Measurements from ENCODE around the gene ABTB2. TPM values are rescaled to one million over a fixed set of nuclear protein-coding genes. Genes with fewer than 3 reads are reported as not detected.

Gene ABTB2
- total and polyA plus RNA-seq, 2 experiments from 2014 or later: 2.6 to 12.1 TPM

DNA sequence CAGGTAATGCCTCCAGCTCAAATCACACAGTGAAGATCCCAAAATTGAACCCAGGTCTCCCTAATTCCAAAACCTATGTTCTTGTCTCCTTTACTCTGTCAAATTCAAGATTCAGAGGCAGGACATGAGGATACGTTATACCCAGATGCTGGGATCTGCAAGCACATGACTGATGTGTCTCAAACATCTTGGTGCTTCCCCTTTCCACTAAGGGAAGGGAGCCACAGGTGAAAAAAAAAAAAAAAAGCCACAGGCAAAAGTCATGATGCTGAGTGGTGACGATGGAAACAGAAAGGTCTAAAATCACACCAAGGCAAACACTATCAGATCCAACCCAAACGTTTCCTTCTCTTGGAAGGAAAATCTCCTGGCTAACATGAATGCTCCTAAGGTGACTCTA, 24.0 kb downstream of the ABTB2 start:
- Histone ChIP-seq H3K4me1 (ENCODE audit: insufficient read depth) (peaks cover 10% of the 10 kb centered on the region), H3K27ac (ENCODE audit: low read depth) (no peak overlapping the region), H3K4me3 (no peak overlapping the region), H3K9me2 (ENCODE audit: insufficient read depth) (no peaks in the 10 kb centered on the region; the same call in 1 of the 2 replicates), H3K4me2 (no peak overlapping the region), H3F3A (replicated peaks; ENCODE audit: low read depth) (no peaks in the 10 kb centered on the region), H3K27me3 (ENCODE audit: insufficient read depth) (no peaks in the 10 kb centered on the region), H4K20me1 (replicated peaks; ENCODE audit: insufficient read depth) (no peaks in the 10 kb centered on the region; the same call in 1 of the 2 replicates), H2AFZ (no peak overlapping the region), H3K79me2 (replicated peaks; ENCODE audit: insufficient read depth) (peaks cover 11% of the 10 kb centered on the region), H3K36me3 (ENCODE audit: insufficient read depth) (no peaks in the 10 kb centered on the region; the same call in 1 of the 2 replicates)
- H3K36me3 Mint-ChIP-seq (ENCODE audit: low read depth): no peaks in the 10 kb centered on the region
- no peak for TF ChIP-seq NANOG (IDR thresholded peaks at IDR 0.05; ENCODE audit: borderline replicate concordance)
- TF ChIP-seq ZNF331 (CRISPR knock-in tag; IDR thresholded peaks at IDR 0.05; ENCODE audit: low read depth): no peak
- TF ChIP-seq CREB1 (CRISPR knock-in tag; IDR thresholded peaks at IDR 0.05; ENCODE audit: low read depth): no peak
- no peak for TF ChIP-seq ZNF114 (CRISPR knock-in tag; IDR thresholded peaks at IDR 0.05)
- no peak for TF ChIP-seq STAT1 (IDR thresholded peaks at IDR 0.05; ENCODE audit: unreplicated experiment)
- TF ChIP-seq POLR2AphosphoS5 (IDR thresholded peaks at IDR 0.05; ENCODE audit: low read depth): no peak
- no peaks in the 10 kb centered on the region for H3K9me3 Mint-ChIP-seq
- no peak overlapping the region for H3K27ac Mint-ChIP-seq
- ATAC-seq: no peak
- H3K27me3 Mint-ChIP-seq (ENCODE audit: insufficient read depth, low read depth, poor library complexity): peaks cover 4% of the 10 kb centered on the region
- H3K4me1 Mint-ChIP-seq: peaks cover 20% of the 10 kb centered on the region
- no peak overlapping the region for H3K4me3 Mint-ChIP-seq
- DNase-seq (ENCODE audit: low spot score): no peak

DNA sequence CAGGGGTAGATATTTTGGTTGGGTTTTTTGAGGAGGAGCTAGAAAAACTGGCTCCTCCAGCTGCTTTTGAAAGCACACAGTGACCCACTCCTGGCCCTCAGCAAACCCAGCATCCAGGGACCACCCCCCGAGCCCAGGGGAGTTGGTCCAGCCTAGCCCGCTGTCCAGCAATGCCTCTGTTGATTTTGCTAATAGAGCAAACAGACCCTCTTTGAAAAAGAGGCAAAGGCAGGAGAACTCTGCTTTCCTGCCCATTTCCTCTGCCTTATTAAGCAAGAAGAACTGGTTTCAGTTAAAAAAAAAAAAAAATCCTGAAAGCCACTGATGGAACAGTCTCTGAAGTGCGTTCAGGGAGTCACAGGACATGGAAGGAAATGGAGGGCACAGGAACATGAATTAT, 25.3 kb downstream of the ABTB2 start:
- H3K4me2 ChIP-seq: no peak overlapping the region
- H3K27me3 Mint-ChIP-seq (ENCODE audit: insufficient read depth, low read depth, poor library complexity): peaks cover 4% of the 10 kb centered on the region
- no peaks in the 10 kb centered on the region for H3K36me3 ChIP-seq (ENCODE audit: insufficient read depth)
- H3K27me3 ChIP-seq (ENCODE audit: insufficient read depth): no peaks in the 10 kb centered on the region
- H3K9me2 ChIP-seq (ENCODE audit: insufficient read depth): no peaks in the 10 kb centered on the region; the same call in 1 of the 2 replicates
- no peak overlapping the region for H2AFZ ChIP-seq
- H3K36me3 Mint-ChIP-seq (ENCODE audit: low read depth): no peaks in the 10 kb centered on the region
- no peak overlapping the region for H3K4me3 ChIP-seq
- H3K4me1 Mint-ChIP-seq: peaks cover 24% of the 10 kb centered on the region
- no peak overlapping the region for H3K4me3 Mint-ChIP-seq
- no peaks in the 10 kb centered on the region for H3F3A ChIP-seq (replicated peaks; ENCODE audit: low read depth)
- H3K9me3 Mint-ChIP-seq: no peaks in the 10 kb centered on the region
- no peaks in the 10 kb centered on the region; the same call in 1 of the 2 replicates for H4K20me1 ChIP-seq (replicated peaks; ENCODE audit: insufficient read depth)
- no peak overlapping the region for H3K27ac Mint-ChIP-seq
- peaks cover 10% of the 10 kb centered on the region for H3K4me1 ChIP-seq (ENCODE audit: insufficient read depth)
- ATAC-seq (peak; percentile 70), DNase-seq (ENCODE audit: low spot score) (peak; percentile 18)
- no peak overlapping the region for H3K27ac ChIP-seq (ENCODE audit: low read depth)
- peaks cover 3% of the 10 kb centered on the region; the same call in 1 of the 2 replicates for H3K79me2 ChIP-seq (replicated peaks; ENCODE audit: insufficient read depth)
- TF ChIP-seq, protein P1, sequence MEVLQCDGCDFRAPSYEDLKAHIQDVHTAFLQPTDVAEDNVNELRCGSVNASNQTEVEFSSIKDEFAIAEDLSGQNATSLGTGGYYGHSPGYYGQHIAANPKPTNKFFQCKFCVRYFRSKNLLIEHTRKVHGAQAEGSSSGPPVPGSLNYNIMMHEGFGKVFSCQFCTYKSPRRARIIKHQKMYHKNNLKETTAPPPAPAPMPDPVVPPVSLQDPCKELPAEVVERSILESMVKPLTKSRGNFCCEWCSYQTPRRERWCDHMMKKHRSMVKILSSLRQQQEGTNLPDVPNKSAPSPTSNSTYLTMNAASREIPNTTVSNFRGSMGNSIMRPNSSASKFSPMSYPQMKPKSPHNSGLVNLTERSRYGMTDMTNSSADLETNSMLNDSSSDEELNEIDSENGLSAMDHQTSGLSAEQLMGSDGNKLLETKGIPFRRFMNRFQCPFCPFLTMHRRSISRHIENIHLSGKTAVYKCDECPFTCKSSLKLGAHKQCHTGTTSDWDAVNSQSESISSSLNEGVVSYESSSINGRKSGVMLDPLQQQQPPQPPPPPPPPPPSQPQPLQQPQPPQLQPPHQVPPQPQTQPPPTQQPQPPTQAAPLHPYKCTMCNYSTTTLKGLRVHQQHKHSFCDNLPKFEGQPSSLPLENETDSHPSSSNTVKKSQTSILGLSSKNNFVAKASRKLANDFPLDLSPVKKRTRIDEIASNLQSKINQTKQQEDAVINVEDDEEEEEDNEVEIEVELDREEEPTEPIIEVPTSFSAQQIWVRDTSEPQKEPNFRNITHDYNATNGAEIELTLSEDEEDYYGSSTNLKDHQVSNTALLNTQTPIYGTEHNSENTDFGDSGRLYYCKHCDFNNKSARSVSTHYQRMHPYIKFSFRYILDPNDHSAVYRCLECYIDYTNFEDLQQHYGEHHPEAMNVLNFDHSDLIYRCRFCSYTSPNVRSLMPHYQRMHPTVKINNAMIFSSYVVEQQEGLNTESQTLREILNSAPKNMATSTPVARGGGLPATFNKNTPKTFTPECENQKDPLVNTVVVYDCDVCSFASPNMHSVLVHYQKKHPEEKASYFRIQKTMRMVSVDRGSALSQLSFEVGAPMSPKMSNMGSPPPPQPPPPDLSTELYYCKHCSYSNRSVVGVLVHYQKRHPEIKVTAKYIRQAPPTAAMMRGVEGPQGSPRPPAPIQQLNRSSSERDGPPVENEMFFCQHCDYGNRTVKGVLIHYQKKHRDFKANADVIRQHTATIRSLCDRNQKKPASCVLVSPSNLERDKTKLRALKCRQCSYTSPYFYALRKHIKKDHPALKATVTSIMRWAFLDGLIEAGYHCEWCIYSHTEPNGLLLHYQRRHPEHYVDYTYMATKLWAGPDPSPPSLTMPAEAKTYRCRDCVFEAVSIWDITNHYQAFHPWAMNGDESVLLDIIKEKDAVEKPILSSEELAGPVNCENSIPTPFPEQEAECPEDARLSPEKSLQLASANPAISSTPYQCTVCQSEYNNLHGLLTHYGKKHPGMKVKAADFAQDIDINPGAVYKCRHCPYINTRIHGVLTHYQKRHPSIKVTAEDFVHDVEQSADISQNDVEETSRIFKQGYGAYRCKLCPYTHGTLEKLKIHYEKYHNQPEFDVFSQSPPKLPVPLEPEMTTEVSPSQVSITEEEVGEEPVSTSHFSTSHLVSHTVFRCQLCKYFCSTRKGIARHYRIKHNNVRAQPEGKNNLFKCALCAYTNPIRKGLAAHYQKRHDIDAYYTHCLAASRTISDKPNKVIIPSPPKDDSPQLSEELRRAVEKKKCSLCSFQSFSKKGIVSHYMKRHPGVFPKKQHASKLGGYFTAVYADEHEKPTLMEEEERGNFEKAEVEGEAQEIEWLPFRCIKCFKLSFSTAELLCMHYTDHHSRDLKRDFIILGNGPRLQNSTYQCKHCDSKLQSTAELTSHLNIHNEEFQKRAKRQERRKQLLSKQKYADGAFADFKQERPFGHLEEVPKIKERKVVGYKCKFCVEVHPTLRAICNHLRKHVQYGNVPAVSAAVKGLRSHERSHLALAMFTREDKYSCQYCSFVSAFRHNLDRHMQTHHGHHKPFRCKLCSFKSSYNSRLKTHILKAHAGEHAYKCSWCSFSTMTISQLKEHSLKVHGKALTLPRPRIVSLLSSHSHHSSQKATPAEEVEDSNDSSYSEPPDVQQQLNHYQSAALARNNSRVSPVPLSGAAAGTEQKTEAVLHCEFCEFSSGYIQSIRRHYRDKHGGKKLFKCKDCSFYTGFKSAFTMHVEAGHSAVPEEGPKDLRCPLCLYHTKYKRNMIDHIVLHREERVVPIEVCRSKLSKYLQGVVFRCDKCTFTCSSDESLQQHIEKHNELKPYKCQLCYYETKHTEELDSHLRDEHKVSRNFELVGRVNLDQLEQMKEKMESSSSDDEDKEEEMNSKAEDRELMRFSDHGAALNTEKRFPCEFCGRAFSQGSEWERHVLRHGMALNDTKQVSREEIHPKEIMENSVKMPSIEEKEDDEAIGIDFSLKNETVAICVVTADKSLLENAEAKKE (CRISPR knock-in tag; IDR thresholded peaks at IDR 0.05): no peak
- TF ChIP-seq, protein P2, sequence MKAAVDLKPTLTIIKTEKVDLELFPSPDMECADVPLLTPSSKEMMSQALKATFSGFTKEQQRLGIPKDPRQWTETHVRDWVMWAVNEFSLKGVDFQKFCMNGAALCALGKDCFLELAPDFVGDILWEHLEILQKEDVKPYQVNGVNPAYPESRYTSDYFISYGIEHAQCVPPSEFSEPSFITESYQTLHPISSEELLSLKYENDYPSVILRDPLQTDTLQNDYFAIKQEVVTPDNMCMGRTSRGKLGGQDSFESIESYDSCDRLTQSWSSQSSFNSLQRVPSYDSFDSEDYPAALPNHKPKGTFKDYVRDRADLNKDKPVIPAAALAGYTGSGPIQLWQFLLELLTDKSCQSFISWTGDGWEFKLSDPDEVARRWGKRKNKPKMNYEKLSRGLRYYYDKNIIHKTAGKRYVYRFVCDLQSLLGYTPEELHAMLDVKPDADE (IDR thresholded peaks at IDR 0.05): no peak
- TF ChIP-seq NANOG (IDR thresholded peaks at IDR 0.05; ENCODE audit: borderline replicate concordance) (no peak), ZNF114 (CRISPR knock-in tag; IDR thresholded peaks at IDR 0.05) (no peak)
- TF ChIP-seq, protein P3, sequence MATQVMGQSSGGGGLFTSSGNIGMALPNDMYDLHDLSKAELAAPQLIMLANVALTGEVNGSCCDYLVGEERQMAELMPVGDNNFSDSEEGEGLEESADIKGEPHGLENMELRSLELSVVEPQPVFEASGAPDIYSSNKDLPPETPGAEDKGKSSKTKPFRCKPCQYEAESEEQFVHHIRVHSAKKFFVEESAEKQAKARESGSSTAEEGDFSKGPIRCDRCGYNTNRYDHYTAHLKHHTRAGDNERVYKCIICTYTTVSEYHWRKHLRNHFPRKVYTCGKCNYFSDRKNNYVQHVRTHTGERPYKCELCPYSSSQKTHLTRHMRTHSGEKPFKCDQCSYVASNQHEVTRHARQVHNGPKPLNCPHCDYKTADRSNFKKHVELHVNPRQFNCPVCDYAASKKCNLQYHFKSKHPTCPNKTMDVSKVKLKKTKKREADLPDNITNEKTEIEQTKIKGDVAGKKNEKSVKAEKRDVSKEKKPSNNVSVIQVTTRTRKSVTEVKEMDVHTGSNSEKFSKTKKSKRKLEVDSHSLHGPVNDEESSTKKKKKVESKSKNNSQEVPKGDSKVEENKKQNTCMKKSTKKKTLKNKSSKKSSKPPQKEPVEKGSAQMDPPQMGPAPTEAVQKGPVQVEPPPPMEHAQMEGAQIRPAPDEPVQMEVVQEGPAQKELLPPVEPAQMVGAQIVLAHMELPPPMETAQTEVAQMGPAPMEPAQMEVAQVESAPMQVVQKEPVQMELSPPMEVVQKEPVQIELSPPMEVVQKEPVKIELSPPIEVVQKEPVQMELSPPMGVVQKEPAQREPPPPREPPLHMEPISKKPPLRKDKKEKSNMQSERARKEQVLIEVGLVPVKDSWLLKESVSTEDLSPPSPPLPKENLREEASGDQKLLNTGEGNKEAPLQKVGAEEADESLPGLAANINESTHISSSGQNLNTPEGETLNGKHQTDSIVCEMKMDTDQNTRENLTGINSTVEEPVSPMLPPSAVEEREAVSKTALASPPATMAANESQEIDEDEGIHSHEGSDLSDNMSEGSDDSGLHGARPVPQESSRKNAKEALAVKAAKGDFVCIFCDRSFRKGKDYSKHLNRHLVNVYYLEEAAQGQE (IDR thresholded peaks at IDR 0.05; ENCODE audit: unreplicated experiment): peak; percentile 45

Measured in GM23338 (cell line).